Ammon's horn (tissue), 1 donor: ENCODE results near the gene PNPLA2.

Experiments
- DNase-seq: peaks from one replicate; pipeline ENCODE4 v3.0.0-alpha.2; 2016; ENCODE audit warnings: low spot score

Gene PNPLA2

GRCh38 chr11:860234-861104 is 41.8 kb downstream of the PNPLA2 start:
- DNase-seq: no peak

- no peak for DNase-seq
Observed at GRCh38 chr11:861105-861479, 42.4 kb downstream of the PNPLA2 start.

- DNase-seq: no peak
Observed at GRCh38 chr11:862081-862661, 43.5 kb downstream of the PNPLA2 start.

- no peak for DNase-seq
Observed at GRCh38 chr11:862696-863022, 43.9 kb downstream of the PNPLA2 start.

- no peak for DNase-seq
Observed at GRCh38 chr11:863023-863909, 44.6 kb downstream of the PNPLA2 start.

GRCh38 chr11:863910-864827 is 45.5 kb downstream of the PNPLA2 start:
- DNase-seq: no peak

GRCh38 chr11:864898-865297 is 46.2 kb downstream of the PNPLA2 start:
- no peak for DNase-seq

GRCh38 chr11:865462-866430 is 47.0 kb downstream of the PNPLA2 start:
- DNase-seq: no peak

- DNase-seq: no peak
Observed at GRCh38 chr11:866481-866880, 47.8 kb downstream of the PNPLA2 start.

GRCh38 chr11:867856-868358 is 49.2 kb downstream of the PNPLA2 start:
- DNase-seq: no peak

- DNase-seq: no peak
Observed at GRCh38 chr11:868394-868793, 49.7 kb downstream of the PNPLA2 start.

- DNase-seq: no peak
Observed at GRCh38 chr11:868802-869201, 50.1 kb downstream of the PNPLA2 start.

- DNase-seq: no peak
Observed at GRCh38 chr11:869399-870126, 50.8 kb downstream of the PNPLA2 start.

GRCh38 chr11:870127-870413 is 51.4 kb downstream of the PNPLA2 start:
- DNase-seq: no peak

GRCh38 chr11:870418-870817 is 51.7 kb downstream of the PNPLA2 start:
- DNase-seq: no peak

GRCh38 chr11:871472-871871 is 52.8 kb downstream of the PNPLA2 start:
- no peak for DNase-seq

GRCh38 chr11:872799-873198 is 54.1 kb downstream of the PNPLA2 start:
- DNase-seq: no peak

GRCh38 chr11:873706-874105 is 55.0 kb downstream of the PNPLA2 start:
- DNase-seq: no peak
